ENCODE data around the gene ATP4A. TPM values are rescaled to one million over a fixed set of nuclear protein-coding genes. Genes with fewer than 3 reads are reported as not detected.

Gene ATP4A
- total and polyA plus RNA-seq, 9 of the 15 experiments (the other 6 are each of a cell fraction or from before 2014, with no cell fraction given): 0.15 TPM; not detected in 8

DNA sequence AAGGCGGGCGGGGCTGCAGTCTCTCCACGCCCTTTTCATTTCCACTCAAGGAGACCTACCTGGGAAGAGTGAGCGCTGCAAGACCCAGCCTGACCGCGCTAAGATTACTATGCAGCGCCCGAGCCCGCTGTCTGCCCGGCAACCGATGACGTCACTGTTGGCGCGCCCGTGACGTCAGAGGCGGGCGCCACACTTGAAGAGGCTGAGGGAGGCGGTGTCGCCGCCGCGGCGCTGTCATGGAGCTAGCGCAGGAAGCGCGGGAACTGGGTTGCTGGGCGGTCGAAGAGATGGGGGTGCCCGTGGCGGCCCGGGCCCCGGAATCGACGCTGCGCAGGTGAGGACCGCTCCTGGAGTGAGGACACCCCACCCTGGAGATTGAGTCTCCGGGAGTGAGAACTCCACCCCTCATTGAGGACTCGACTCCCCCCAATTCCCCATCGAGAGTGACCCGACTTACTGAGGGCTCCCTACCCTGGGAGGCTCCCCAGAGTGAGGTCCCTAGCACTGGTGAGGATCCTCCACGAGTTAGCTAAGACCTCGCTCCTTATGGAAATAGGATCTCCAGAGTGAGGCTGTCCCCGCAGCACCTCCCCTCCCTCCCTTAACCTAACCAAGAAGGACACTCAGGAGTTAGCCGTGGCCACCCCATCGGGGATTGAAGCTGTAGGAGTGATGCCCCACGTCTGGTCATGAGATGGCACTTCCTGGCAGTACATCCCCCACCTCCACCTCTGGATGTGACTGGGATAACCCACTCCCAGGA, 49.3 kb upstream of the ATP4A start, which contains the start of gene HAUS5:
TSS of gene HAUS5 (plus strand) at position 177 of the 763 bp plus-strand sequence. CDS start at position 237, 60 bp downstream.
- Histone ChIP-seq H3K27ac (ENCODE audit: extremely low read depth, low read depth, low read length) (peak within 1 kb of the TSS; percentile 92), H3K9ac (ENCODE audit: insufficient read depth in 1 of 2, low read depth in 2 of 2, low read length in 2 of 2) (peak within 1 kb of the TSS; percentile 97), H3K9me3 (replicated peaks; ENCODE audit: control insufficient read depth, insufficient read depth, low read depth, low read length) (0 out of 2 replicates have a peak, but pooled peaks cover 2% of the 10 kb centered on the region), H3K4me2 (ENCODE audit: insufficient read depth, low read length) (peak within 1 kb of the TSS; percentile 98), H3K9me1 (ENCODE audit: control insufficient read depth, insufficient read depth, low read length) (no peaks in the 10 kb centered on the region), H4K20me1 (replicated peaks; ENCODE audit: control insufficient read depth, insufficient read depth, low read length) (no peaks in the 10 kb centered on the region), H2AFZ (ENCODE audit: low read depth, low read length) (peak within 1 kb of the TSS; percentile 96), H3K4me3 (peak within 1 kb of the TSS; percentile 85), H3K79me2 (ENCODE audit: control insufficient read depth, insufficient read depth, low read length) (peaks cover 7% of the 10 kb centered on the region), H3K27me3 (ENCODE audit: control insufficient read depth in 2 of 2, insufficient read depth in 2 of 2, low read length in 2 of 2) (no peaks in the 10 kb centered on the region), H3K36me3 (ENCODE audit: control insufficient read depth, insufficient read depth, low read length) (peaks cover 28% of the 10 kb centered on the region; the same call in 2 of the 3 replicates), H3K4me1 (replicated peaks in 1 of 2; ENCODE audit: control insufficient read depth in 2 of 2, insufficient read depth in 2 of 2, low read length in 2 of 2) (peaks cover 7 to 25% of the 10 kb centered on the region in 2 experiments; a peak in 3 of 5 replicates)
- intact Hi-C loops (cut with micrococcal nuclease): no loop called here
- FAIRE-seq (peak; percentile 92), ATAC-seq (peak; percentile 97), DNase-seq (ENCODE audit: extremely low read depth in 1 of 4, low spot score in 3 of 4) (peak; percentile 95 to 98 (median 97))
- ChIA-PET CTCF (ENCODE audit: low intra/inter-chr PET ratio) (no interaction called here), POLR2A (interaction anchor here (0.6 to 1.8 kb wide), 14 partner anchors 10 to 1627 kb away, joined by 3 to 7 read pairs (median 4); partner anchors contain the start of genes COX6B1 and ETV2)
- in situ Hi-C loops (cut with MboI): no loop called here
- under 1% methylated on average over 47 of the region's 47 CpGs for WGBS (ENCODE audit: insufficient coverage, low coverage, missing lambda C conversion rate)
- TSS peak; percentile 67 for BruUV-seq (replicated peaks)
- TF ChIP-seq RBM14 (IDR thresholded peaks at IDR 0.05; ENCODE audit: borderline replicate concordance, insufficient read depth, low read depth, low read length): no peak
- no peak for TF ChIP-seq SAFB (IDR thresholded peaks at IDR 0.05; ENCODE audit: borderline replicate concordance, low read depth, low read length)
- TF ChIP-seq SREBF1 (IDR thresholded peaks at IDR 0.05; ENCODE audit: borderline replicate concordance, low read depth, low read length): no peak
- TF ChIP-seq MECOM (CRISPR knock-in tag; IDR thresholded peaks at IDR 0.05): no peak
- no peak for TF ChIP-seq SLC30A9 (CRISPR knock-in tag; IDR thresholded peaks at IDR 0.05)
- TF ChIP-seq, protein P1, sequence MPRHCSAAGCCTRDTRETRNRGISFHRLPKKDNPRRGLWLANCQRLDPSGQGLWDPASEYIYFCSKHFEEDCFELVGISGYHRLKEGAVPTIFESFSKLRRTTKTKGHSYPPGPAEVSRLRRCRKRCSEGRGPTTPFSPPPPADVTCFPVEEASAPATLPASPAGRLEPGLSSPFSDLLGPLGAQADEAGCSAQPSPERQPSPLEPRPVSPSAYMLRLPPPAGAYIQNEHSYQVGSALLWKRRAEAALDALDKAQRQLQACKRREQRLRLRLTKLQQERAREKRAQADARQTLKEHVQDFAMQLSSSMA (CRISPR knock-in tag; IDR thresholded peaks at IDR 0.05): no peak
- no peak for TF ChIP-seq SMARCA5 (IDR thresholded peaks at IDR 0.05)
- peak; percentile 86 for TF ChIP-seq HMGN3 (IDR thresholded peaks at IDR 0.05; ENCODE audit: borderline replicate concordance, extremely low read depth, insufficient read length, low read depth, low read length)
- no peak for TF ChIP-seq TAF15 (IDR thresholded peaks at IDR 0.05; ENCODE audit: low read depth, low read length)
- TF ChIP-seq HIVEP1 (CRISPR knock-in tag; IDR thresholded peaks at IDR 0.05): peak; percentile 86; the same call in 1 of the 2 replicates
- no peak for TF ChIP-seq MTA2 (IDR thresholded peaks at IDR 0.05; ENCODE audit: low read depth)
- peak; percentile 98; the same call in 1 of the 2 replicates for TF ChIP-seq GTF2F1 (IDR thresholded peaks at IDR 0.05; ENCODE audit: low read depth, low read length)
- no peak for TF ChIP-seq ZSCAN29 (IDR thresholded peaks at IDR 0.05)
- 0 out of 2 replicates have a peak, but pooled peaks have one; percentile 58 for TF ChIP-seq CBX1 (IDR thresholded peaks at IDR 0.05; ENCODE audit: low read depth)
- TF ChIP-seq, protein P2, sequence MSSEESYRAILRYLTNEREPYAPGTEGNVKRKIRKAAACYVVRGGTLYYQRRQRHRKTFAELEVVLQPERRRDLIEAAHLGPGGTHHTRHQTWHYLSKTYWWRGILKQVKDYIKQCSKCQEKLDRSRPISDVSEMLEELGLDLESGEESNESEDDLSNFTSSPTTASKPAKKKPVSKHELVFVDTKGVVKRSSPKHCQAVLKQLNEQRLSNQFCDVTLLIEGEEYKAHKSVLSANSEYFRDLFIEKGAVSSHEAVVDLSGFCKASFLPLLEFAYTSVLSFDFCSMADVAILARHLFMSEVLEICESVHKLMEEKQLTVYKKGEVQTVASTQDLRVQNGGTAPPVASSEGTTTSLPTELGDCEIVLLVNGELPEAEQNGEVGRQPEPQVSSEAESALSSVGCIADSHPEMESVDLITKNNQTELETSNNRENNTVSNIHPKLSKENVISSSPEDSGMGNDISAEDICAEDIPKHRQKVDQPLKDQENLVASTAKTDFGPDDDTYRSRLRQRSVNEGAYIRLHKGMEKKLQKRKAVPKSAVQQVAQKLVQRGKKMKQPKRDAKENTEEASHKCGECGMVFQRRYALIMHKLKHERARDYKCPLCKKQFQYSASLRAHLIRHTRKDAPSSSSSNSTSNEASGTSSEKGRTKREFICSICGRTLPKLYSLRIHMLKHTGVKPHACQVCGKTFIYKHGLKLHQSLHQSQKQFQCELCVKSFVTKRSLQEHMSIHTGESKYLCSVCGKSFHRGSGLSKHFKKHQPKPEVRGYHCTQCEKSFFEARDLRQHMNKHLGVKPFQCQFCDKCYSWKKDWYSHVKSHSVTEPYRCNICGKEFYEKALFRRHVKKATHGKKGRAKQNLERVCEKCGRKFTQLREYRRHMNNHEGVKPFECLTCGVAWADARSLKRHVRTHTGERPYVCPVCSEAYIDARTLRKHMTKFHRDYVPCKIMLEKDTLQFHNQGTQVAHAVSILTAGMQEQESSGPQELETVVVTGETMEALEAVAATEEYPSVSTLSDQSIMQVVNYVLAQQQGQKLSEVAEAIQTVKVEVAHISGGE (CRISPR knock-in tag; IDR thresholded peaks at IDR 0.05): 0 out of 6 replicates have a peak, but pooled peaks of 1 of the 3 experiments have one; percentile 44
- TF ChIP-seq, protein P3, sequence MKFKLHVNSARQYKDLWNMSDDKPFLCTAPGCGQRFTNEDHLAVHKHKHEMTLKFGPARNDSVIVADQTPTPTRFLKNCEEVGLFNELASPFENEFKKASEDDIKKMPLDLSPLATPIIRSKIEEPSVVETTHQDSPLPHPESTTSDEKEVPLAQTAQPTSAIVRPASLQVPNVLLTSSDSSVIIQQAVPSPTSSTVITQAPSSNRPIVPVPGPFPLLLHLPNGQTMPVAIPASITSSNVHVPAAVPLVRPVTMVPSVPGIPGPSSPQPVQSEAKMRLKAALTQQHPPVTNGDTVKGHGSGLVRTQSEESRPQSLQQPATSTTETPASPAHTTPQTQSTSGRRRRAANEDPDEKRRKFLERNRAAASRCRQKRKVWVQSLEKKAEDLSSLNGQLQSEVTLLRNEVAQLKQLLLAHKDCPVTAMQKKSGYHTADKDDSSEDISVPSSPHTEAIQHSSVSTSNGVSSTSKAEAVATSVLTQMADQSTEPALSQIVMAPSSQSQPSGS (CRISPR knock-in tag; IDR thresholded peaks at IDR 0.05): peak; percentile 91; the same call in 1 of the 2 replicates
- TF ChIP-seq NCOR1 (IDR thresholded peaks at IDR 0.05): no peak

Data from K562 (cell line).